Natural killer cell (primary cell): Measurements from ENCODE around the gene TTLL11. TPM values are rescaled to one million over a fixed set of nuclear protein-coding genes. Genes with fewer than 3 reads are reported as not detected.

ENCODE experiments used
- ATAC-seq, 3 donors: fragments of 150-1000 bp in 2 of 3; fragments of 200-7000 bp in 1 of 3; cut with Tn5 transposase; 1 replicate in 1 of 3; 2 replicates in 2 of 3; pipeline ENCODE4 v1.10.0; 2021; ENCODE audit warnings: mild to moderate bottlenecking in 2 of 3, moderate library complexity in 2 of 3
- DNase-seq, 2 donors: peaks; one replicate each; pipeline versions ENCODE4 v3.0.0 to v3.0.0-alpha.2; 2013 to 2021; ENCODE audit warnings: mixed read lengths in 1 of 2
- H3K27ac ChIP-seq: one replicate; pipeline ENCODE4 v1.5.1; 2013; ENCODE audit warnings: mild to moderate bottlenecking, low read length
- H3K27me3 ChIP-seq: one replicate; pipeline ENCODE4 v1.6.1; 2013; ENCODE audit warnings: low read length; ENCODE audit not compliant: control insufficient read depth, insufficient read depth
- H3K36me3 ChIP-seq: one replicate; pipeline ENCODE4 v1.6.1; 2013; ENCODE audit warnings: low read length; ENCODE audit not compliant: control insufficient read depth, insufficient read depth
- H3K4me1 ChIP-seq: one replicate; pipeline ENCODE4 v1.6.1; 2013; ENCODE audit warnings: low read length; ENCODE audit not compliant: control insufficient read depth, insufficient read depth
- H3K4me3 ChIP-seq: one replicate; pipeline ENCODE4 v1.5.1; 2013; ENCODE audit warnings: low read length
- H3K9me3 ChIP-seq: one replicate; pipeline ENCODE4 v1.6.1; 2013; ENCODE audit warnings: low read length; ENCODE audit not compliant: control insufficient read depth, insufficient read depth
- H3K27ac Mint-ChIP-seq, 2 donors: one replicate each; pipeline ENCODE4 v1.8.0; 2022; ENCODE audit warnings: mild to moderate bottlenecking in 2 of 2, mixed read lengths in 2 of 2, moderate library complexity in 1 of 2
- H3K27me3 Mint-ChIP-seq, 2 donors: one replicate each; pipeline ENCODE4 v1.8.0; 2022; ENCODE audit warnings: low read depth in 2 of 2, mixed read lengths in 2 of 2
- H3K36me3 Mint-ChIP-seq: one replicate; pipeline ENCODE4 v1.8.0; 2022; ENCODE audit warnings: mixed read lengths
- H3K4me1 Mint-ChIP-seq, 2 donors: one replicate each; pipeline ENCODE4 v1.8.0; 2022; ENCODE audit warnings: mixed read lengths in 2 of 2
- H3K4me3 Mint-ChIP-seq: one replicate; pipeline ENCODE4 v1.8.0; 2022; ENCODE audit warnings: mild to moderate bottlenecking, moderate library complexity, mixed read lengths
- H3K9me3 Mint-ChIP-seq, 2 donors: one replicate each; pipeline ENCODE4 v1.8.0; 2022; ENCODE audit warnings: mixed read lengths in 2 of 2
- CTCF ChIP-seq: fragments of 200-600 bp; IDR thresholded peaks from one replicate; pipeline ENCODE4 v1.8.0; 2022; ENCODE audit warnings: antibody characterized with exemption
- WGBS: methylation state at CpG from one replicate; pipeline ENCODE4 v1.1.7; 2013; ENCODE audit warnings: missing lambda C conversion rate; ENCODE audit not compliant: insufficient coverage; 5-methylcytosine and 5-hydroxymethylcytosine counted together
- intact Hi-C: fragments of 100-400 bp; cut with micrococcal nuclease; formaldehyde crosslinking; loops from one replicate; pipeline ENCODE4 v1.14.2; 2022
- total RNA-seq, 4 donors: library from RNA; stranded (reverse); fragments of 120-200 nt in 1 of 4; gene quantifications; one replicate each; pipeline versions ENCODE4 v1.2.3 to v1.2.4, GENCODE V29; 2013 to 2022

TTLL11 gene
- total RNA-seq, 3 donors from 2014 or later (not counting 1 experiment from before 2014, with no cell fraction given) = 3.4 to 4.6 (median 3.6) TPM

- no peak overlapping the region for H3K27ac Mint-ChIP-seq
- ATAC-seq (no peak), DNase-seq (no peak)
- H3K4me3 Mint-ChIP-seq = no peak overlapping the region
- Histone ChIP-seq H3K9me3 (no peaks in the 10 kb centered on the region), H3K4me3 (no peak overlapping the region), H3K27me3 (peaks cover under 1% of the 10 kb centered on the region), H3K36me3 (no peaks in the 10 kb centered on the region), H3K4me1 (peaks cover 23% of the 10 kb centered on the region), H3K27ac (no peak overlapping the region)
- WGBS = 49% methylated on average over 20 of the region's 21 CpGs
- intact Hi-C loops = no loop called here
- H3K9me3 Mint-ChIP-seq = no peaks in the 10 kb centered on the region
- no peak for TF ChIP-seq CTCF
- H3K27me3 Mint-ChIP-seq = peaks cover under 1 to 2% of the 10 kb centered on the region in 2 donors
- no peaks in the 10 kb centered on the region for H3K36me3 Mint-ChIP-seq
- H3K4me1 Mint-ChIP-seq = peaks cover 1 to 10% of the 10 kb centered on the region in 2 donors
These were observed 38.4 kb upstream of the TTLL11 start for GRCh38 chr9:122131401-122132001.

- intact Hi-C loops = no loop called here
- Histone ChIP-seq H3K27ac (no peak overlapping the region), H3K36me3 (no peaks in the 10 kb centered on the region), H3K27me3 (peaks cover 4% of the 10 kb centered on the region), H3K9me3 (no peaks in the 10 kb centered on the region), H3K4me1 (peaks cover 29% of the 10 kb centered on the region), H3K4me3 (no peak overlapping the region)
- Mint-ChIP-seq H3K4me3 (no peak overlapping the region), H3K27ac (peak overlapping the region in 1 of 2 donors; percentile 3), H3K9me3 (no peaks in the 10 kb centered on the region), H3K27me3 (peaks cover 7 to 8% of the 10 kb centered on the region in 2 donors), H3K36me3 (no peaks in the 10 kb centered on the region), H3K4me1 (peaks cover 6 to 16% of the 10 kb centered on the region in 2 donors)
- TF ChIP-seq CTCF = no peak
- DNase-seq = no peak
- no peak for ATAC-seq
- 79% methylated on average over 4 of the region's 4 CpGs for WGBS
These were observed 37.7 kb upstream of the TTLL11 start for GRCh38 chr9:122130837-122131236.

GRCh38 chr9:122129969-122130368 is 36.9 kb upstream of the TTLL11 start:
- peaks cover 7% of the 10 kb centered on the region for H3K27me3 ChIP-seq
- TF ChIP-seq CTCF = no peak
- Mint-ChIP-seq H3K36me3 (no peaks in the 10 kb centered on the region), H3K4me3 (no peak overlapping the region), H3K27me3 (peaks cover 12 to 14% of the 10 kb centered on the region in 2 donors), H3K27ac (no peak overlapping the region), H3K9me3 (no peaks in the 10 kb centered on the region), H3K4me1 (peaks cover 11 to 24% of the 10 kb centered on the region in 2 donors)
- no peak for DNase-seq
- no peaks in the 10 kb centered on the region for H3K9me3 ChIP-seq
- WGBS = 55% methylated on average over 2 of the region's 2 CpGs
- H3K36me3 ChIP-seq = no peaks in the 10 kb centered on the region
- H3K4me1 ChIP-seq = peaks cover 34% of the 10 kb centered on the region
- H3K4me3 ChIP-seq = no peak overlapping the region
- H3K27ac ChIP-seq = no peak overlapping the region
- intact Hi-C loops = loop anchor here (10.0 kb wide), 1 partner anchor 135 kb away; the partner anchor contains the start of genes MRRF and RBM18
- no peak for ATAC-seq

GRCh38 chr9:122128969-122129343 is 35.8 kb upstream of the TTLL11 start:
- Histone ChIP-seq H3K9me3 (no peaks in the 10 kb centered on the region), H3K36me3 (no peaks in the 10 kb centered on the region), H3K4me1 (peaks cover 35% of the 10 kb centered on the region), H3K27me3 (peaks cover 7% of the 10 kb centered on the region), H3K27ac (no peak overlapping the region), H3K4me3 (no peak overlapping the region)
- peak overlapping the region in 1 of 2 donors; percentile 69 for H3K27ac Mint-ChIP-seq
- peaks cover 14 to 25% of the 10 kb centered on the region in 2 donors for H3K4me1 Mint-ChIP-seq
- H3K27me3 Mint-ChIP-seq = peaks cover 13 to 24% of the 10 kb centered on the region in 2 donors
- no peak for DNase-seq
- WGBS = 87% methylated on average over 6 of the region's 7 CpGs
- ATAC-seq = no peak
- intact Hi-C loops = loop anchor here (10.0 kb wide), 1 partner anchor 136 kb away; the partner anchor contains the start of genes MRRF and RBM18
- no peaks in the 10 kb centered on the region for H3K36me3 Mint-ChIP-seq
- no peak for TF ChIP-seq CTCF
- H3K4me3 Mint-ChIP-seq = no peak overlapping the region
- H3K9me3 Mint-ChIP-seq = no peaks in the 10 kb centered on the region
